DOHH2 (cell line): ENCODE measurements around the gene PITPNC1.

Experiments used
- CTCF ChIP-seq: fragments of 200-600 bp; sonication (generic); IDR thresholded peaks from one replicate; pipeline ENCODE4 v1.5.1; 2014; ENCODE audit warnings: antibody characterized with exemption, mild to moderate bottlenecking, low read depth, low read length; ENCODE audit not compliant: poor library complexity, severe bottlenecking
- EZH2phosphoT487 ChIP-seq: fragments of 200-600 bp; sonication (generic); IDR thresholded peaks from 2 replicates; pipeline ENCODE4 v1.6.1; 2017; ENCODE audit warnings: borderline replicate concordance, mild to moderate bottlenecking, antibody characterized with exemption, low read length, moderate library complexity, mixed read lengths

GRCh38 chr17:67449845-67450755 is 73.0 kb downstream of the PITPNC1 start:
- TF ChIP-seq CTCF: no peak
- TF ChIP-seq EZH2phosphoT487: no peak
